CD4-positive, alpha-beta memory T cell (primary cell): ENCODE results near the gene AGAP2. TPM values are rescaled to one million over a fixed set of nuclear protein-coding genes. Genes with fewer than 3 reads are reported as not detected.
A peak's percentile ranks its signal among the peaks of the same experiment; 100 is the strongest.

Experiments
- CTCF ChIA-PET: fragments of 350-600 bp; sonication (Branson Sonifier 250); formaldehyde crosslinking; loops from one replicate; lab custom pipeline; 2021; ENCODE audit warnings: inconsistent platforms; ENCODE audit not compliant: partially characterized antibody; lab: Charles Lee
- POLR2A ChIA-PET: fragments of 350-600 bp; sonication (Branson Sonifier 250); formaldehyde crosslinking; loops from one replicate; lab custom pipeline; 2021; ENCODE audit not compliant: partially characterized antibody; lab: Charles Lee
- DNase-seq, 5 donors: peaks; one replicate each; pipeline versions ENCODE4 v3.0.0 to v3.0.0-alpha.2; 2020 to 2022; ENCODE audit warnings: mixed read lengths in 1 of 5
- H3K27ac ChIP-seq: one replicate; pipeline ENCODE4 v1.7.0; 2013; ENCODE audit warnings: low read depth, low read length
- H3K27me3 ChIP-seq: 2 replicates; pipeline ENCODE4 v1.7.0; 2013; ENCODE audit warnings: mild to moderate bottlenecking, low read length, moderate library complexity; ENCODE audit not compliant: insufficient read depth
- H3K36me3 ChIP-seq: 2 replicates; pipeline ENCODE4 v1.7.0; 2013; ENCODE audit warnings: mild to moderate bottlenecking, low read length, moderate library complexity; ENCODE audit not compliant: insufficient read depth
- H3K4me1 ChIP-seq: 2 replicates; pipeline ENCODE4 v1.7.0; 2013; ENCODE audit warnings: mild to moderate bottlenecking, low read length, moderate library complexity; ENCODE audit not compliant: insufficient read depth
- H3K4me3 ChIP-seq, 2 donors: one replicate each; pipeline ENCODE4 v1.7.0; 2013; ENCODE audit warnings: low read length in 2 of 2, mild to moderate bottlenecking in 1 of 2
- H3K9me3 ChIP-seq, 2 donors: one replicate each; pipeline ENCODE4 v1.7.0; 2013; ENCODE audit warnings: low read length in 2 of 2, control low read depth in 1 of 2; ENCODE audit not compliant: control insufficient read depth in 1 of 2
- H3K27ac Mint-ChIP-seq, 7 donors: one replicate each; pipeline ENCODE4 v1.8.0; 2020 to 2021; ENCODE audit warnings: mixed read lengths in 7 of 7, mild to moderate bottlenecking in 6 of 7, inconsistent platforms in 3 of 7, moderate library complexity in 3 of 7
- H3K27me3 Mint-ChIP-seq, 2 donors: one replicate each; pipeline ENCODE4 v1.8.0; 2020 to 2021; ENCODE audit warnings: mixed read lengths in 2 of 2
- H3K36me3 Mint-ChIP-seq, 2 donors: one replicate each; pipeline ENCODE4 v1.8.0; 2020 to 2021; ENCODE audit warnings: mixed read lengths in 2 of 2, inconsistent platforms in 1 of 2, mild to moderate bottlenecking in 1 of 2
- H3K4me1 Mint-ChIP-seq, 4 donors: one replicate each; pipeline ENCODE4 v1.8.0; 2020 to 2021; ENCODE audit warnings: mixed read lengths in 4 of 4, mild to moderate bottlenecking in 1 of 4
- H3K4me3 Mint-ChIP-seq, 8 donors: one replicate each; pipeline ENCODE4 v1.8.0; 2020 to 2021; ENCODE audit warnings: mixed read lengths in 8 of 8, mild to moderate bottlenecking in 7 of 8, moderate library complexity in 6 of 8, inconsistent platforms in 3 of 8
- H3K9me3 Mint-ChIP-seq, 8 donors: one replicate each; pipeline ENCODE4 v1.8.0; 2020 to 2021; ENCODE audit warnings: mixed read lengths in 8 of 8, mild to moderate bottlenecking in 5 of 8, inconsistent platforms in 3 of 8, moderate library complexity in 1 of 8
- intact Hi-C: fragments of 100-400 bp; cut with micrococcal nuclease; formaldehyde crosslinking; loops from one replicate; pipeline ENCODE4 v1.15.1; 2023
- polyA plus RNA-seq, 2 donors: library from polyadenylated mRNA; unstranded; fragments of 300-500 nt; fragmentation: Illumina TruSeq; gene quantifications; one replicate each; pipeline ENCODE4 v1.2.3, GENCODE V29; 2021
- total RNA-seq, 2 experiments: library from RNA; stranded (reverse); gene quantifications; one replicate each; pipeline ENCODE4 v1.2.3, GENCODE V29; 2021

The AGAP2 gene
- total and polyA plus RNA-seq, 4 experiments from 2014 or later: 3.2 to 66.7 (median 35.9) TPM

GRCh38 chr12:57761391-57761998 lies 23.0 kb upstream of the AGAP2 start:
- H3K9me3 ChIP-seq: no peaks in the 10 kb centered on the region
- Mint-ChIP-seq H3K36me3 (peaks cover 21 to 23% of the 10 kb centered on the region in 2 donors), H3K27ac (no peak overlapping the region), H3K4me3 (no peak overlapping the region), H3K4me1 (peaks cover 25 to 65% (median 37%) of the 10 kb centered on the region in 4 donors), H3K27me3 (peaks cover 6 to 11% of the 10 kb centered on the region in 2 donors), H3K9me3 (no peaks in the 10 kb centered on the region)
- no peak overlapping the region for H3K27ac ChIP-seq
- intact Hi-C loops: no loop called here
- H3K36me3 ChIP-seq: peaks cover 17% of the 10 kb centered on the region
- POLR2A ChIA-PET: interaction anchor here (0.6 to 0.9 kb wide), 2 partner anchors 20 to 140 kb away, joined by 3 read pairs; no protein-coding TSS in a partner anchor
- no peak overlapping the region for H3K4me3 ChIP-seq
- peaks cover 11% of the 10 kb centered on the region for H3K27me3 ChIP-seq
- H3K4me1 ChIP-seq: peaks cover 44% of the 10 kb centered on the region
- CTCF ChIA-PET: interaction anchor here (3.8 to 4.3 kb wide), 2 partner anchors 19 to 142 kb away, joined by 45 to 58 read pairs; partner anchors contain the start of gene TSFM
- DNase-seq: no peak

- Histone ChIP-seq H3K36me3 (peaks cover 17% of the 10 kb centered on the region), H3K4me3 (no peak overlapping the region), H3K27ac (no peak overlapping the region), H3K27me3 (peaks cover 3% of the 10 kb centered on the region), H3K9me3 (no peaks in the 10 kb centered on the region), H3K4me1 (peaks cover 40% of the 10 kb centered on the region)
- CTCF ChIA-PET: interaction anchor here (1.1 to 4.3 kb wide), 10 partner anchors 9 to 143 kb away, joined by 3 to 58 read pairs (median 12); partner anchors contain the start of genes CYP27B1, TSFM and TSPAN31
- Mint-ChIP-seq H3K4me3 (no peak overlapping the region), H3K4me1 (peaks cover 25 to 60% (median 37%) of the 10 kb centered on the region in 4 donors), H3K27me3 (peaks cover 4 to 8% of the 10 kb centered on the region in 2 donors), H3K27ac (peak overlapping the region in 1 of 7 donors; percentile 35), H3K9me3 (no peaks in the 10 kb centered on the region), H3K36me3 (peaks cover 21 to 28% of the 10 kb centered on the region in 2 donors)
- intact Hi-C loops: no loop called here
- no peak for DNase-seq
- POLR2A ChIA-PET: interaction anchor here (0.6 to 1.4 kb wide), 2 partner anchors 16 to 141 kb away, joined by 3 to 4 read pairs; partner anchors contain the start of gene TSPAN31
Observed at GRCh38 chr12:57760347-57760982, 21.9 kb upstream of the AGAP2 start.

- Mint-ChIP-seq H3K27ac (peak overlapping the region in 5 of 7 donors; percentile 32 to 82 (median 79)), H3K9me3 (no peaks in the 10 kb centered on the region), H3K4me3 (peak overlapping the region in 3 of 8 donors; percentile 39 to 70 (median 64)), H3K36me3 (peaks cover 21 to 28% of the 10 kb centered on the region in 2 donors), H3K27me3 (peaks cover 3 to 6% of the 10 kb centered on the region in 2 donors), H3K4me1 (peaks cover 25 to 54% (median 35%) of the 10 kb centered on the region in 4 donors)
- no peaks in the 10 kb centered on the region for H3K27me3 ChIP-seq
- peak in 4 of 5 donors; percentile 47 to 65 (median 56) for DNase-seq
- no peak overlapping the region for H3K27ac ChIP-seq
- ChIA-PET CTCF (interaction anchor here (0.7 to 4.3 kb wide), 24 partner anchors 10 to 144 kb away, joined by 3 to 58 read pairs (median 5); partner anchors contain the start of genes AVIL, CYP27B1, EEF1AKMT3 and METTL1), POLR2A (interaction anchor here (0.8 to 1.9 kb wide), 7 partner anchors 8 to 139 kb away, joined by 3 to 6 read pairs (median 3); partner anchors contain the start of gene TSPAN31)
- H3K9me3 ChIP-seq: no peaks in the 10 kb centered on the region
- peaks cover 33% of the 10 kb centered on the region for H3K4me1 ChIP-seq
- no peak overlapping the region for H3K4me3 ChIP-seq
- H3K36me3 ChIP-seq: peaks cover 17% of the 10 kb centered on the region
- intact Hi-C loops: loop anchor here (1.0 kb wide), 1 partner anchor 23 kb away; the partner anchor contains the start of gene TSFM
Observed at GRCh38 chr12:57759360-57759980, 20.9 kb upstream of the AGAP2 start.

GRCh38 chr12:57758552-57759359 lies 20.2 kb upstream of the AGAP2 start:
- Mint-ChIP-seq H3K27me3 (peaks cover 0 to 2% of the 10 kb centered on the region in 2 donors), H3K9me3 (no peaks in the 10 kb centered on the region), H3K36me3 (peaks cover 21 to 28% of the 10 kb centered on the region in 2 donors), H3K27ac (peak overlapping the region in 5 of 7 donors; percentile 32 to 82 (median 79)), H3K4me1 (peaks cover 29 to 54% (median 37%) of the 10 kb centered on the region in 4 donors), H3K4me3 (peak overlapping the region in 1 of 8 donors; percentile 64)
- H3K4me3 ChIP-seq: no peak overlapping the region
- H3K4me1 ChIP-seq: peaks cover 38% of the 10 kb centered on the region
- intact Hi-C loops: loop anchor here (1.0 kb wide), 1 partner anchor 24 kb away; the partner anchor contains the start of gene TSFM
- ChIA-PET CTCF (interaction anchor here (0.9 to 4.3 kb wide), 15 partner anchors 10 to 174 kb away, joined by 3 to 58 read pairs (median 6); partner anchors contain the start of genes CYP27B1 and TSFM), POLR2A (interaction anchor here (0.8 to 1.9 kb wide), 6 partner anchors 9 to 52 kb away, joined by 3 to 6 read pairs (median 3); partner anchors contain the start of gene TSFM)
- H3K27me3 ChIP-seq: no peaks in the 10 kb centered on the region
- H3K9me3 ChIP-seq: no peaks in the 10 kb centered on the region
- DNase-seq: no peak
- H3K27ac ChIP-seq: no peak overlapping the region
- H3K36me3 ChIP-seq: peaks cover 17% of the 10 kb centered on the region

GRCh38 chr12:57757771-57758170 lies 19.2 kb upstream of the AGAP2 start:
- Histone ChIP-seq H3K27ac (no peak overlapping the region), H3K36me3 (peaks cover 17% of the 10 kb centered on the region), H3K27me3 (no peaks in the 10 kb centered on the region), H3K4me3 (no peak overlapping the region), H3K4me1 (peaks cover 48% of the 10 kb centered on the region), H3K9me3 (no peaks in the 10 kb centered on the region)
- Mint-ChIP-seq H3K9me3 (no peaks in the 10 kb centered on the region), H3K27ac (peak overlapping the region in 2 of 7 donors; percentile 19 to 91), H3K27me3 (no peaks in the 10 kb centered on the region), H3K36me3 (peaks cover 21 to 28% of the 10 kb centered on the region in 2 donors), H3K4me1 (peaks cover 38 to 60% (median 47%) of the 10 kb centered on the region in 4 donors), H3K4me3 (peak overlapping the region in 1 of 8 donors; percentile 59)
- DNase-seq: no peak
- CTCF ChIA-PET: interaction anchor here (1.4 to 3.0 kb wide), 5 partner anchors 9 to 146 kb away, joined by 3 to 64 read pairs (median 36); partner anchors contain the start of genes CTDSP2, CYP27B1, TSFM and TSPAN31
- intact Hi-C loops: no loop called here
- POLR2A ChIA-PET: interaction anchor here (1.8 to 3.9 kb wide), 2 partner anchors 16 to 147 kb away, joined by 8 to 34 read pairs; no protein-coding TSS in a partner anchor
